ENCODE measurements around the gene TGM1.

Gene TGM1

GRCh38 chr14:24241829-24242443 lies 21.0 kb downstream of the TGM1 start:
- Histone ChIP-seq H3K4me1 (ENCODE audit: control insufficient read depth, insufficient read depth, low read length) (peaks cover 30% of the 10 kb centered on the region), H3K4me3 (ENCODE audit: low read length) (peak overlapping the region; percentile 96), H3K36me3 (ENCODE audit: control insufficient read depth, insufficient read depth, low read length) (peaks cover 6% of the 10 kb centered on the region), H3K27me3 (ENCODE audit: control insufficient read depth, insufficient read depth, low read length) (no peaks in the 10 kb centered on the region), H3K9me3 (ENCODE audit: control insufficient read depth, low read length) (no peaks in the 10 kb centered on the region), H3K9ac (ENCODE audit: low read length) (peak overlapping the region; percentile 97)

DNA sequence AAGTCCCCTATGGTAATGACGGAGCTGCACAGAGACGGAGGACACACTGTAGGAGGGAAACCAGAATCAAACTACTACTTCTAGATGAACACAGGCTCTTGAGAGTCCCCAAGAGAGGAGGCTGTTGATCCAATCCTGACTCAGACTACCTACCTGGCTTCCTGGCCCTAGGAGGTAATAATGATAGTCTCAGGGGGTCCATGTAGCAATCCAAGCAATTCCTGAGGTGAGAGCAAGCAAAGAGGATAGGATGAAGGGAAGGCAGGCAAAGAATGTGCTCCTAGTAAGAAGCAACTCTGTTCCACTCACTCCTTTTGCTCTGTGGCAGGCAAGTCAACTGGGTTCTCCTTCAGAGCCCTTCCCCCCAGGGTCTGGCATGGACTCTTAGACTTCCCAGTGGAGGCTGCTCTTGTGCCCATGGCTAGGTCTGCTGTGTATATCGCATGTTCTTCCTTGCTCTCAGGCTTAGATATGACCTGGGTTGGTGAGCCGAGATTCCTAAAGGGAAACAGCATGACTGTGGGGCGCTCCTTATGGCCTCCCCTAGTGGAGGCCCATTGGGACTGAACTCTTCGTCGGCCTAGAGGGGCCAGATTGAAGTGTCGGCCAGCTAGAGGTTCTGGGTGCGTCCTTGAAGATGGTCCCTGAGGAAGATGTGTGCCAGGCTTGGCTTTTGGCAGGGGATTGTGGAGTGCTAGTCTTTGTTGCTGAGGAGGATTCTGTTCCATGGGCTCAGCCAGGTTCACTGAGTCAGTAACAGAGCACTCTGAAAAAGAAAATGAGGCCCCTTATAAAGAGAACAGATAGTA lies 22.7 kb downstream of the TGM1 start:
- peaks cover 26% of the 10 kb centered on the region for H3K4me1 ChIP-seq (ENCODE audit: control insufficient read depth, insufficient read depth, low read length)
- H3K4me3 ChIP-seq (ENCODE audit: low read length), result no peak overlapping the region
- H3K36me3 ChIP-seq (ENCODE audit: control insufficient read depth, insufficient read depth, low read length), result peaks cover 6% of the 10 kb centered on the region
- no peaks in the 10 kb centered on the region for H3K9me3 ChIP-seq (ENCODE audit: control insufficient read depth, low read length)
- H3K9ac ChIP-seq (ENCODE audit: low read length), result no peak overlapping the region
- no peaks in the 10 kb centered on the region for H3K27me3 ChIP-seq (ENCODE audit: control insufficient read depth, insufficient read depth, low read length)

- no peak overlapping the region for H3K9ac ChIP-seq (ENCODE audit: low read length)
- H3K36me3 ChIP-seq (ENCODE audit: control insufficient read depth, insufficient read depth, low read length), result peaks cover 6% of the 10 kb centered on the region
- H3K9me3 ChIP-seq (ENCODE audit: control insufficient read depth, low read length), result no peaks in the 10 kb centered on the region
- no peak overlapping the region for H3K4me3 ChIP-seq (ENCODE audit: low read length)
- H3K4me1 ChIP-seq (ENCODE audit: control insufficient read depth, insufficient read depth, low read length), result peaks cover 23% of the 10 kb centered on the region
- no peaks in the 10 kb centered on the region for H3K27me3 ChIP-seq (ENCODE audit: control insufficient read depth, insufficient read depth, low read length)
Observed at GRCh38 chr14:24238527-24239037, 24.4 kb downstream of the TGM1 start.

- no peaks in the 10 kb centered on the region for H3K27me3 ChIP-seq (ENCODE audit: control insufficient read depth, insufficient read depth, low read length)
- H3K9me3 ChIP-seq (ENCODE audit: control insufficient read depth, low read length), result no peaks in the 10 kb centered on the region
- H3K4me3 ChIP-seq (ENCODE audit: low read length), result no peak overlapping the region
- no peak overlapping the region for H3K9ac ChIP-seq (ENCODE audit: low read length)
- H3K36me3 ChIP-seq (ENCODE audit: control insufficient read depth, insufficient read depth, low read length), result peaks cover 6% of the 10 kb centered on the region
- H3K4me1 ChIP-seq (ENCODE audit: control insufficient read depth, insufficient read depth, low read length), result peaks cover 18% of the 10 kb centered on the region
Observed at GRCh38 chr14:24238123-24238522, 24.9 kb downstream of the TGM1 start.

DNA sequence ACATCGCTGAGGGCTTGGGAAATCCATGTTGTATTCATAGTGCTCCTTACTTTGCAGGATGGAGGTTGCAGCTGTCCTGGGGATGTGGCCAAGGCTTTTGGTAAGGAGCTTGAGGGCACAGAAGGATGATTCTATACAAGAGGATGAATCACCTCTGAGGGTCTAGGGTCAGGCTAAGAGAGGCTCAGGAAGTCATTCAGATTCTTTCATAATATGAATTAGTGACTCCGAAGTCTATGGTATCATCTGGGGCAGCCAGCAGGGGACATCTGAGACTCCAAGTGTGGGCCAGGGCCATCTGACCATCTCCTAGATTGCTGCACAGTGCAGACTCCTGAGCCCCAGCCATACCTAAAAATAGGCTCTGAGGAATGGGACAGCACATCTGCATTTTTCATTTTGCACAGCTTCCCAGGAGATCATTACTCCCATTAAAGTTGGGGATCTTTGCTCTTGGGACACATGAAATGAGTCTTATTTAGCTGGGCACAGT lies 25.5 kb downstream of the TGM1 start:
- Histone ChIP-seq H3K4me1 (ENCODE audit: control insufficient read depth, insufficient read depth, low read length) (peaks cover 17% of the 10 kb centered on the region), H3K36me3 (ENCODE audit: control insufficient read depth, insufficient read depth, low read length) (peaks cover 6% of the 10 kb centered on the region), H3K9me3 (ENCODE audit: control insufficient read depth, low read length) (no peaks in the 10 kb centered on the region), H3K4me3 (ENCODE audit: low read length) (no peak overlapping the region), H3K9ac (ENCODE audit: low read length) (no peak overlapping the region), H3K27me3 (ENCODE audit: control insufficient read depth, insufficient read depth, low read length) (no peaks in the 10 kb centered on the region)

DNA sequence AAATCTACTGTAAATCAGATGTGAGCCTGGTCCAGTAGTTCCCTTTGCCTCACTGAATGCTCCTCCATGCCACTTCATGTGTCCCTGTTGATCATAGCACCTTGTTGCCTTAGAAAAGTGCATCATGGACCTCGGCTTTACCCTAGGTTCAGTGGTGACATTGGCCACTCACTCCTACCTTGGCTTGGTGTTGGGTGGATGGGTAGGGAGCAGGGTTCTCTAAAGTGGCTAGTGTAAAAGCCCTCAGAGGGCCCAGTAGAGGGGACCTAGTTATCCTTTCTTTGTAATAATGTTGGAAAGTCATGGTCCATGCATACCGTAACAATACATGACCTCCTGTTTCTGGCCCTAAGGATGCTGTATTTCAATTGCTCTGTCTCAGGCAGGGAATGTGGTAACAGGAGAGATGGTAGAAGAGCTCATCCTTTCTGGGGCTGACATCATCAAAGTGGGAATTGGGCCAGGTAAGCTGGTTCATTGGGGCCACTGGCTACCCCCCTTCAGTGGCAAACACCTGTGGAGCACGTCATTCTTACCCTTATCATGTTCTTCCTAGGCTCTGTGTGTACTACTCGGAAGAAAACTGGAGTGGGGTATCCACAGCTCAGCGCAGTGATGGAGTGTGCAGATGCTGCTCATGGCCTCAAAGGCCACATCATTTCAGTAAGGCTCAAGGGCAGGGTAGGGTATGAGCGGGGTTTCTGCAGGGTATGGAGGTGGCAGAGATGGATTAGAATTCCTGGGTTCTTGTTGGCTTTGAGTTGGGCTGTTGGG lies 26.1 kb downstream of the TGM1 start:
- Histone ChIP-seq H3K9ac (ENCODE audit: low read length) (no peak overlapping the region), H3K36me3 (ENCODE audit: control insufficient read depth, insufficient read depth, low read length) (peaks cover 6% of the 10 kb centered on the region), H3K27me3 (ENCODE audit: control insufficient read depth, insufficient read depth, low read length) (no peaks in the 10 kb centered on the region), H3K4me1 (ENCODE audit: control insufficient read depth, insufficient read depth, low read length) (peaks cover 16% of the 10 kb centered on the region), H3K4me3 (ENCODE audit: low read length) (no peak overlapping the region), H3K9me3 (ENCODE audit: control insufficient read depth, low read length) (no peaks in the 10 kb centered on the region)

DNA sequence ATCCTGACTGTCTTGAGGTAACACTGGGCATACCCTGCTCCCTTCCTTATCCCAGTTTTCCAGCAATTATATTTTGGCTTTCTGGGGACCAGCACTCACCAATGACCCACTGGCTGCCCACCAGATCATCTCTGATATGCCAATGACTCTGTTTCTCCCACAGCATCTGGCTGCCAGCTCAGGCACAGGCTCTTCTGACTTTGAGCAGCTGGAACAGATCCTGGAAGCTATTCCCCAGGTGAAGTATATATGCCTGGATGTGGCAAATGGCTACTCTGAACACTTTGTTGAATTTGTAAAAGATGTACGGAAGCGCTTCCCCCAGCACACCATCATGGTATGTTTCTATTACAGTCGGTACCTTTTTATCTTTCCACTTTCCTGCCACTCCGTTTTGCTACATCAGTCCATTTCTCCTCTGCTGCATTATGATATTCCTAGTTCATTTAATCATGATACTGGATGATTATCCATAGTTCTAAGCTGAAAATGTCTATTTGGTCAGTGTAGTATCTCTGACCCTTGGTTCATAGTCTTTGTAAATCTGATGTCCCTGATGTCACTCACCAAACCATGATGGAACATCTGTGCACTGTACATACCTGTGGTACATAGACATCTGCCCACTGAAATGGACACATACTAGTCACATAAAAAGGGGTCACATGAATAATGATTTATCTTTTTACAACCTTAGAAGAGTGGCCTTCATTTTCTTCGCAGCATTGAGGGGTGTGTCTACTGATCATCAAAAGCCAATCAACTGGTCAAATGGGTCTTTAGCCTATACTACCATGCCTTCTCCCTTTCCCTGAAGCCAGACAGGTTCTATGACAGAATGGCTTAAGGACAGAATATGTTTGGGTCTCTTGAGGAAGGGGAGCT lies 26.9 kb downstream of the TGM1 start:
- H3K4me3 ChIP-seq (ENCODE audit: low read length), result no peak overlapping the region
- peaks cover 13% of the 10 kb centered on the region for H3K4me1 ChIP-seq (ENCODE audit: control insufficient read depth, insufficient read depth, low read length)
- H3K9ac ChIP-seq (ENCODE audit: low read length), result no peak overlapping the region
- no peaks in the 10 kb centered on the region for H3K9me3 ChIP-seq (ENCODE audit: control insufficient read depth, low read length)
- peaks cover 6% of the 10 kb centered on the region for H3K36me3 ChIP-seq (ENCODE audit: control insufficient read depth, insufficient read depth, low read length)
- H3K27me3 ChIP-seq (ENCODE audit: control insufficient read depth, insufficient read depth, low read length), result no peaks in the 10 kb centered on the region

- no peak overlapping the region for H3K4me3 ChIP-seq (ENCODE audit: low read length)
- H3K36me3 ChIP-seq (ENCODE audit: control insufficient read depth, insufficient read depth, low read length), result no peaks in the 10 kb centered on the region
- no peaks in the 10 kb centered on the region for H3K27me3 ChIP-seq (ENCODE audit: control insufficient read depth, insufficient read depth, low read length)
- H3K9ac ChIP-seq (ENCODE audit: low read length), result no peak overlapping the region
- no peaks in the 10 kb centered on the region for H3K9me3 ChIP-seq (ENCODE audit: control insufficient read depth, low read length)
- peaks cover 8% of the 10 kb centered on the region for H3K4me1 ChIP-seq (ENCODE audit: control insufficient read depth, insufficient read depth, low read length)
Observed at GRCh38 chr14:24234095-24235005, 28.6 kb downstream of the TGM1 start.

DNA sequence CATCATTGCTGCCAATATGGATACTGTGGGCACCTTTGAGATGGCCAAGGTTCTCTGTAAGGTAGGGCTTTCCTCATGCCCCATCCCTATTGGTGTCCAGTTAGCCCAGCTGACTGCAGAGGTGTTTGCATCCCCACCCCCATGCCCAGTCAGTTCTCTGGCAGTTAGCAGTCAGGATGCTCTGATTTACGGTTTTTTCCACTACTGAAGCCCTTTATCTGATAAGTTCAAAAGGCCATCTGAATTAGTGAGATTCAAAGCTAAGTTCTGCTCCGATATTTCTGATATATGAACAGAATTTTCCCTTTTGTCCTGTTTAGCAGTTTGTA lies 29.5 kb downstream of the TGM1 start:
- Histone ChIP-seq H3K4me1 (ENCODE audit: control insufficient read depth, insufficient read depth, low read length) (peaks cover 8% of the 10 kb centered on the region), H3K9ac (ENCODE audit: low read length) (no peak overlapping the region), H3K9me3 (ENCODE audit: control insufficient read depth, low read length) (no peaks in the 10 kb centered on the region), H3K4me3 (ENCODE audit: low read length) (peak overlapping the region; percentile 87), H3K27me3 (ENCODE audit: control insufficient read depth, insufficient read depth, low read length) (no peaks in the 10 kb centered on the region), H3K36me3 (ENCODE audit: control insufficient read depth, insufficient read depth, low read length) (no peaks in the 10 kb centered on the region)

- H3K36me3 ChIP-seq (ENCODE audit: control insufficient read depth, insufficient read depth, low read length), result no peaks in the 10 kb centered on the region
- peaks cover 8% of the 10 kb centered on the region for H3K4me1 ChIP-seq (ENCODE audit: control insufficient read depth, insufficient read depth, low read length)
- no peaks in the 10 kb centered on the region for H3K27me3 ChIP-seq (ENCODE audit: control insufficient read depth, insufficient read depth, low read length)
Observed at GRCh38 chr14:24232645-24233537, 30.1 kb downstream of the TGM1 start, which contains the start of gene GMPR2. TSS of gene GMPR2 (plus strand) at chr14:24232929. CDS start at chr14:24233254, 325 bp downstream.

More at GRCh38 chr14:24232645-24233537, 30.1 kb downstream of the TGM1 start, which contains the start of gene GMPR2:
- H3K9me3 ChIP-seq (ENCODE audit: control insufficient read depth, low read length), result no peaks in the 10 kb centered on the region
- H3K9ac ChIP-seq (ENCODE audit: low read length), result peak within 1 kb of the TSS; percentile 70
- H3K4me3 ChIP-seq (ENCODE audit: low read length), result peak within 1 kb of the TSS; percentile 87

Measured in mucosa of stomach (tissue), 1 donor.